ENCODE measurements around the gene TMEM154.
A peak's percentile ranks its signal among the peaks of the same experiment; 100 is the strongest.

TMEM154 gene

DNA sequence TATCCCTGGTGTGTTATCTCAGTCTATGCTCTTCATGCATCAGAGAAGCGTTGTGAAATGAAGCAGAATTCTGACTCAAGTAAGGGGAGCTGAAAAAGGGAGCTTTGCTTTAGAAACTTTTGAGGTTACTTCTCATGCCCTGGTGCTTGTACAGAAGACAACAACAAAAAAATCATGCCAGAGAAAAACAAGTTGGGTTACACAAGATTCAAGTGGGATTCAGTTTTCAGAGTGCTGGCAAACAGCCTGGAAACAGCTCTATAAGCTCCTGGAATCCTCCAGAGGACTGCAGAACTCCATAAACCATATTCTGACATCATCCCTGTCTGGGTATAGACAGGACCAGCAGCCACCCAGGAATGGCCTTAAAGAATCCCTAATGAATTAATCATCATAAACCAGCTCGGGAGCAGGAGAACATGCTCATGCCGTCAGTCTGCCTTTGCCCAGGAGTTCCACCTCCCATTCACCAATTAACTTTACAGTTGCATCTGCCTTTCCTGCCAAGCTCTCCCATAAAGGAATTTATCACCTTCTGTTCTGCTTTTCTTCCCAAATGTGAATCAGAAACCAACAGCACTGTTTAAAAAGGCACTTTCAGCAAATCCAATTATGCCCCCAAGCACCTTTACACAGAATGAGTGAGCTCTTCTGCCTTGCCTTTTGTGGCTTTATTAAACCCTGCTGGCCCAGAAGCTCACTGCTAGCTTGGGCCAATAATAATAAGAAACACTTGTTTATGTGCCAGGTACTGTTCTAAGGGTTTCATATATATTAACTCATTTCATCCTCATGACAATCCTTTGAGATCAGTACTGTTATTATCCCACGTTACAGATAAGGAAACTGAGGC, 89.4 kb downstream of the TMEM154 start:
- DNase-seq (ENCODE audit: low spot score): no peak

DNA sequence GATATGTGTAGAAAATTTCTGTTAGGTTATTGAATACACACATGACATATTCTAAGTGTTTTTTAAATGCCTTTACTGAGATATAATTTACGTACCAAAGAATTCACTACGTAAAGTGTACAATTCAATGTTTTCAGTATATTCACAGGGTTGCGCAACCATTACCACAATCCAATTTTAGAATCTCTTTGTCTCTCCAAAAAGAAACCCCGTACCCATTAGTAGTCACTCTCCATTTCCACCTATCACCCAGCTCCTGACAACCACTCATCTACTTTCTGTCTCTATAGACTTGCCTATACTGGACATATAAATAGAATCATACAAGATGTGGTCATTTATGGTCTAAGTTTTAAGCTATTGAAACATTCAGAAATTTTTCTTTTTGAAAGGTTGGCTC, 90.9 kb downstream of the TMEM154 start:
- DNase-seq (ENCODE audit: low spot score): no peak

DNA sequence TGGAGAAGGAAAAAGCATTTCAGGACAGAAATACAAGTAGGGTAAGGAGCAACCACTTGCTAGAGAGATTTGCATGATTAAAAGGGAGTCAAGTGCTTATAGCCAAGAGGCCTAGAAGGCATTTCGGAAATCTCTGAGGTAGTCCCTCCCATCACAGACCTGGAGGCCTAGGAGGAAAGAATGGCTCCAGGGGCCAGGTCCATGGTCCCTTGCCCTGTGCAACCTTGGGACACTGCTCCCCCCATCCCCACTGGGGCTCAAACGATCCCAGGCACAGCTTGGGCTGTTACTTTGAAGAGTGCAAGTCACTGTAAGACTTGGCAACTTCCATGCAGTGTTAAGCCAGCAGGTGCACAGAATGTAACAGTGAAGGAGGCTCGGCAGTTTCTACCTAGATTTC, 92.7 kb downstream of the TMEM154 start:
- no peak for DNase-seq (ENCODE audit: low spot score)

DNA sequence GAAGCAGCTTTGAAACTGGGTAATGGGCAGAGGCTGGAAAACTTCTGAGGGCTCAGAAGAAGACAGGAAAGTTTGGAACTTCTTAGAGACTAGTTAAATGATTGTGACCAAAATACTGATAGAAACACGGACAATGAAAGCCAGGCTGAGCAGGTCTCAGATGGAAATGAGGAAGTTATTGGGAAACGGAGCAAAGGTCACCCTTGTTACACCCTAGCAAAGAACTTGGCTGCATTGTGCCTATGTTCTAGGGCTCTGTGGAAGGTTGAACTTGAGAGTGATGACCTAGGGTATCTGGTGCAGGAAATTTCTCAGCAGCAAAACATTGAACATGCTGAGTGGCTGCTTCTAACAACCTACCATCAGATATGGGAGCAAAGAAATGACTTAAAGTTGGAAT, 93.1 kb downstream of the TMEM154 start:
- no peak for DNase-seq (ENCODE audit: low spot score)

DNA sequence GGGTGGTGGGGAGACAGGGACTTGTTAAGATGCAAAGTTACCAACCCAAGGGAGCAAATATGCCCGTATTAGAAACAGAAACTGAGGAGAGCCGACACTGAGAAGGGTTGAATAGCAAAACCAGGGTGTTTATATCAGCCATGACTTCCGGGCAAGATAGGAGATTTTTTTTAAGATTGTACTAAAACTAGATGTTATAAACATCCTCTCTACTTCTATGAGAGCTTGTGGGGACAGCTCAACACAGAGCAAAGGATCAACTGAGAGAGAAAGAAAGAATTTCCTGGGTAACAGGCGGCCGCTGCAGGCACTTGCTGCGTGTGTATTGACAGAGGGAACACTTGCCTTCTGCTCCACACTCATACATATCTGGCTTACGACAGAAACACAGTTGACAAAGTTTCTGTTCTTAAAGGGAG, 94.8 kb downstream of the TMEM154 start:
- no peak for DNase-seq (ENCODE audit: low spot score)

DNA sequence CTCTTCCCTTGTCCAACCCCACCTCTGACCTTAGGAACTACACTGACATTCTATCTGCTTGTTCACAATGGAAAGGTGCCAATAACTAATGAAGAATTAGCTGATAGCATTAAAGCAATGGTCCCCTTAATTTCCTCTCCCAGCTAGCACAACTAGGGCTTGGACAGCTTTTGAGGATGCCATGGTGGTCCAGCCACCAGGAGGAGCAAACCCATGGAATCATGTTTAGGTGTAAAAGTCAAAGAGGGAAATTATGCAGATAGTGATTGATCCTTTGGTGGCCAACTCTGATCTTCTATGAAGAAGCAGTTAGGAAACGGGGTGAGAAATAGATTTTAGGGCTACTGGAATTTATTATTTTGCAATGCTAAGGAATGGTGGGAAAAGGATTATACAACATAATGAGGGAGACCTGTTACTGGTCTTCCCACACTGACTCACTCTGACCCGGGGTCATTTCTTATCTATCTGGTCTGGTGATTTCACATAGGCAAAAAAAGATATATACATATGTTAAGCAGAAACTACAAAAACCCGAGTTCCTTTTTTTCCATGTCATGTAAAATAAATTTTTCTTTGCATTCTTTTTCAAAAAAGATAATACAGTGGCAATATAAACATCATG, 98.1 kb downstream of the TMEM154 start:
- DNase-seq (ENCODE audit: low spot score): no peak

DNA sequence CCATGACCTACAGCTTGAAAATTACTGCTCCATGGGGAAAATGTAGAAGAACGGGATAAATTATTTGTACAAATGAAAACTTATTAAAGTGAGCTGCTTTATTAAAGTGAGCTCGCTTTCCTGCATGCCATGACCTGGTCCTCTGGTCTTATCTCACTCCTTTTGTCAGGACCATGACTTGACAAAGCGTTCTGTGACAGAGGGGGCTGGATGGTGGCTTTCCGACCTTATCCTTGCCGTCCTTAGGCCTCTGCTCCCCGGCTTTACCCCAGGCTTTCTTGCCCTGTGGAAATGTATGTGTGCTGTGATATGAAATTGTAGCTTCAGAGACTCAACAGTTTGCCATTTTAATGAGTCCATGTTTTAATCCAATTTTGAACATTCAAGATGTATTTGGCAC, 99.9 kb downstream of the TMEM154 start:
- DNase-seq (ENCODE audit: low spot score): no peak

DNA sequence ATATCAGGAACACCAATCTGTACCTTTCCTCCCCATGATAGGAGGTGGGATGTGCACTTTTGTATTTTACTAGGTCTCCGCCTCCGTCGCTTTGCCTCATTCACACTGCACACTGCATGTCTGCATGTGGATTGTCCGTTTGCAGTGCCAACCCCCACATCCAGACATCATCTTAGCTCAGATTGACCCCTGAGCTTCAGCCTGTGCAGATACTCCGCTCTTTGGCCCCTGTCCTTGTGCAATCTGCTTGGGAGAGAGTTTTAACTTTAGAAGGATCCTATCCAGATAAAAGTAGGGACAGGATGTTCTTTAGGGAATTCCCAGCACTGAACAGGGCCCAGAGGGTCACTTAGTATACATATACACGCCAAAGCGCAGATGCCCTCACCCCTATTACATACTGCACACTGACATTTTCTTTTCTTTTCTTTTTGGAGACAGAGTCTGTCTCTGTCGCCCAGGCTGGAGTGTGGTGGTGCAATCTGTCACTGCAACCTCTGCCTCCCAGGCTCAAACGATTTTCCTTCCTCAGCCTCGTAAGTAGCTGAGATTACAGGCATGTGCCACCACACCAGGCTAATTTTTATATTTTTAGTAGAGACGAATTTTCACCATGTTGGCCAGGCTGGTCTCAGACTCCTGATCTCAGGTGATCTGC, 100.6 kb downstream of the TMEM154 start:
- no peak for DNase-seq (ENCODE audit: low spot score)

DNA sequence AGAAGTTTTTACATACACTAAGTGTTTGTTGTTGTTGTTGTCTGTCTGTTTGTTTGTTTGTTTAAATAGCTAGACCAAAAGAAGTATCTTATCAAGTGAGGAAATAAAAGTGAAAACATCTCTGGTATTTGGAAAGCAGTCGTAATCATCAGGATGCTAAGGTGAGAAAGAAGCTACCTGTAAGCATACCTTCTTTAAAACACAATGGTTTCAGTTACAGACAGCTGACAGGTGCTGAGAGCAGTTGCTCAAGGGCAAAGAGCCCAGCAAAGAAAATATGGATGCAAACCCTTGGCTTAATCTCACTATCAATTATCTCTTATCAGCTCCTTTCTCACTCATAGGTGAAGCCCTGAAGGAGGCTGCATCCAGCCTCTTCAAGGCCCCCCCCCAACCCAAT, 101.1 kb downstream of the TMEM154 start:
- no peak for DNase-seq (ENCODE audit: low spot score)

DNA sequence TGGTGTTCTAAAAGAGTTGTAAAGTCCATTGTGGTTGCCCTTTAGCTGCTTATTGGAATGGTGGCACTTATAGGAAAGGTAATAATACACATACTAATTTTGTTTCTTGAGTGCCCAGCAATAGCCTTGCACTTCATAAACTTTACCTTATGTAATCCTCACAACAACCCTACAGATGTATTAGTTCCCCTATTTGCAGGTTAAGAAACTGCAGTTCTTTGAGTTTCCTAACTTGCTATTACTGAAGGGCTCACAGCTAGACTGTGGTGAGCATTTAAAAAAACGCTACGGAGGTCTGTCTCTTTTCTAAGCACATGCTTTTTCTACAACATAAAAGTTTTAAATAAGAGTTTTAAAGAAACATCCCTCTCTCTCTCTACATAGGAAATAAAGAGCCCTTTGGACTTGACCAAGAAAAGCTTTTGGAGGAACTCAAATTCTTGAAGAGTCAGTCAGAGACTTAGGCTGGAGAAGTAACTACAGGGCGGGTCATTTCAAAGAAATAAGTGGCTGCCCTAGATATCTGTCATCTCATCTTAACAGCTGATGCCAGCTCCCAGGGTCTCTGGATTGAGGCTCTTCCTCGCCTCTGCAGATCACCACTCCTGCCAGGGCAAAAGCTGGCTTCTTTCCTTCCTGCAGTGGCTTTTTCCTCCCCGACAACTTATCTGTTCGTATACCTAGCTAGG, 101.9 kb downstream of the TMEM154 start:
- DNase-seq (ENCODE audit: low spot score): peak; percentile 35

DNA sequence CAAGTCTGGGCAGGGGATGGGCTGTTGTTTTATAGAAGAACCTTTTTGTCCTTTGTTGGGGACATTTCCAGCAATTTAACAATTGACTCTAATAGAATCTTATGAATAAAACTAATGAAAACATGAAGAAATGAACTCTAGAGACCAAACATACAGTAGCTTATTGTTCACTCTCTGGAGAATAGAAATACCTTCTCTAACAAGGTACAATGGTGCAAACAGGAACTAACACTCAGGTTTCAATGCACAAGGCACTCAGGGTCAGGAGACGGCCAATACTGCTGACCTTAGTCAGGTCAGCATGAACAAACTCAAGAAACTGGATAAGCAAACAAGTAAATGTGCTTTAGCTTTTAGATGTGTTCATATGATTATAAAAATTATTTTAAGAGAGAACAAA, 104.3 kb downstream of the TMEM154 start:
- no peak for DNase-seq (ENCODE audit: low spot score)

DNA sequence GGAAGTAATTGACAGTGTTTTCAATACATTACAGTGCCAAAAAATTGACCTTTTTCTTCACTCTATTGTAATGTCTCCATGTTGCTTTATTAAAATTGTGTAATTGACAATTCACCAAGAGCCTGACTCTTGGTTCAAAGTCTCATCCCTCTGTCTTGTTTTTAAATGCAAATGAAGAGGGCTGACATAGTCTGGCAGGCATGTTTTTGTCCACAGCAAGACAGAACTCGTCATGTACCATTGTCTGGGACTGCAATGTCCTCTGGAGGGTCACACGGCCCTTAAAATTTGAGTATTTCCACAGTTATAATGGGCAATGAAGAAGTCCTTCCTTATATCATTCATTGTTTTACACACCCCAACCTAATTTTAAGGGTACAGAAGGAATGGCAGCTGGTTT, 105.9 kb downstream of the TMEM154 start:
- no peak for DNase-seq (ENCODE audit: low spot score)

DNA sequence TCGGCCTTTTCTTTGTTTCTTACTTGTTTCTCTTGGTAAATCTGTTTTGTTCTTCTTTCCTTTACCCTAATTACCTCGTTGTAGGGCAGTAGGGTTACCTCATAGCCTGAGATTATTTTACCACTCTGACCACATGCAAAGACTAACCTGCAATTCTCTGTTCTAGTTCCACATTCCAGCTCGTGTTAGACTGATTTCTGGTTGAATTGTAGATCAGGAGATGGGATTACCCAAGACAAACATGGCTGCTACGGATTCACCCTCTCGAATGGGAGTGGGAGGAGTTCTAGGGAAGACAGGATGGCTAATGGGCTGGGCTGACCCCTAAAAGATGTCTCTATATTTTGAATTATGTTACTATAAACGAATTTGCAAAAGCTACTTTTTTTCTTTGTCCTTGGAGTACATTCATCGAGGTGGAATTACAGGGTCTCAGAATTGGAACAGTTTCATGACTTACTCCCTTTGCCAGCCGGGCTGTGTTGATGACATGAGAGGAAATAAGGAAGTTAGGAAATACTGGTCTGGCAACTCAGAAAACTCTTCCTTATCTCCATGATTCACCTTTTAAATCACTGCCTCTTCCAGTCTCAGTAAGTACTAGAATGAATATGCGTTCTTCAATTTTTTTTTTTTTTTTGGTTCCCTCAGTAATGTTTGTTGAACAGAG, 107.2 kb downstream of the TMEM154 start:
- DNase-seq (ENCODE audit: low spot score): no peak

DNA sequence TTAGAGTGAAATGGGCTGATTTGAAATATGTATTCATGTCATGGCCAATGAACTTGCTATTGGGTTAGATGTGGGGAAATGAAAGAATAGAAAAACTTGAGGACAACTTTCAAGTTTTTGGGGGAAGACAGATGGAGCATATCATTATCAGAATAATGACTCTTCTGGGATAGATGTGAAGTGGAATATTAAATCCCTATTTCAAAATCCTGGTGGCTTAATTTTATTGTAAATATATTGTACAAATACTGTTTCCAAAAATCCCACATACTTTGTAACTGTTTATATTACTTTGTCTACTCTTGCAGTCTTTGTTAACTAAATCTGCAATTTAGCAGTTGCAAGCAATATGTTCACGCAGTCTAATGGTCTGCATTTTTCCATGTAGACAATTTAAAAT, 108.0 kb downstream of the TMEM154 start:
- DNase-seq (ENCODE audit: low spot score): no peak

DNA sequence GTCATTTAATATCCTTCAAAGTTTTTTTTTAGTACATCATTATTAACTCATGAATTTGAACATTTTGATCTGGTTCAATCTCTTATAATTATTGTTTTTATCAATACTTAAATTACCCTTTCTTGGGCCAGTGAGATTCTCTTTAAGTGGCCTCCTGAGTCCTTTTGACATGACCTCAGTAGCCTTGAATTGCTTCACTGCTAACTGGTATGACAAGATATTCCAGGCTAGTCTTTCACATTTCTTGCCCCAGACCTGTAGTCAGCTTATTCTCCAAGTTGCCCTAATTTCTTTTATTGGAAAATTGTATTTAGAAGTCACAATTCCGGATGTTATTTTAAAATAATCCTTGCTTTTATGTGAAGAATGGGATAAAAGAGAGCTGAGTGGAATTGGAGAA, 108.5 kb downstream of the TMEM154 start:
- DNase-seq (ENCODE audit: low spot score): no peak
